Chondrocyte (in vitro differentiated cells): ENCODE data around the gene GALNT10. TPM values are rescaled to one million over a fixed set of nuclear protein-coding genes. Genes with fewer than 3 reads are reported as not detected.

Experiments
- DNase-seq: peaks from one replicate; pipeline ENCODE4 v3.0.0; 2021; ENCODE audit warnings: mixed read lengths, low spot score
- H3K27ac Mint-ChIP-seq: one replicate; pipeline ENCODE4 v1.8.0; 2021; ENCODE audit warnings: mild to moderate bottlenecking, moderate library complexity, mixed read lengths; ENCODE audit not compliant: unreplicated experiment
- H3K27me3 Mint-ChIP-seq: 2 replicates; pipeline ENCODE4 v1.8.0; 2021; ENCODE audit warnings: low read depth, mixed read lengths
- H3K36me3 Mint-ChIP-seq: 2 replicates; pipeline ENCODE4 v1.8.0; 2021; ENCODE audit warnings: low read depth, mixed read lengths
- H3K4me1 Mint-ChIP-seq: 2 replicates; pipeline ENCODE4 v1.8.0; 2021; ENCODE audit warnings: low read depth, mild to moderate bottlenecking, mixed read lengths
- H3K4me3 Mint-ChIP-seq: one replicate; pipeline ENCODE4 v1.8.0; 2021; ENCODE audit warnings: mild to moderate bottlenecking, moderate library complexity, mixed read lengths; ENCODE audit not compliant: unreplicated experiment
- H3K9me3 Mint-ChIP-seq: 2 replicates; pipeline ENCODE4 v1.8.0; 2021; ENCODE audit warnings: low read depth, mixed read lengths
- CTCF ChIP-seq: fragments of 200-600 bp; sonication (generic); IDR thresholded peaks from 2 replicates; pipeline ENCODE4 v1.5.0; 2021; ENCODE audit warnings: antibody characterized with exemption, mild to moderate bottlenecking, moderate library complexity
- total RNA-seq: library from RNA; stranded (reverse); gene quantifications from 3 replicates; pipeline ENCODE4 v1.2.1, GENCODE V29; 2021

Gene GALNT10
- total RNA-seq, 1 donor from 2014 or later, result 155 TPM

- no peak for TF ChIP-seq CTCF
- Mint-ChIP-seq H3K4me1 (peaks cover 41% of the 10 kb centered on the region), H3K36me3 (peaks cover 14% of the 10 kb centered on the region), H3K27ac (peak overlapping the region; percentile 61), H3K27me3 (no peaks in the 10 kb centered on the region), H3K9me3 (no peaks in the 10 kb centered on the region), H3K4me3 (no peak overlapping the region)
- DNase-seq, result no peak
Observed at GRCh38 chr5:154391788-154392187, 201.3 kb downstream of the GALNT10 start.

GRCh38 chr5:154393850-154394249 lies 203.3 kb downstream of the GALNT10 start:
- Mint-ChIP-seq H3K4me3 (no peak overlapping the region), H3K9me3 (no peaks in the 10 kb centered on the region), H3K27me3 (no peaks in the 10 kb centered on the region), H3K36me3 (peaks cover 15% of the 10 kb centered on the region), H3K4me1 (peaks cover 41% of the 10 kb centered on the region), H3K27ac (no peak overlapping the region)
- no peak for DNase-seq
- TF ChIP-seq CTCF, result no peak

GRCh38 chr5:154394307-154394706 lies 203.8 kb downstream of the GALNT10 start:
- Mint-ChIP-seq H3K4me1 (peaks cover 41% of the 10 kb centered on the region), H3K27me3 (no peaks in the 10 kb centered on the region), H3K4me3 (no peak overlapping the region), H3K9me3 (no peaks in the 10 kb centered on the region), H3K36me3 (peaks cover 17% of the 10 kb centered on the region), H3K27ac (no peak overlapping the region)
- no peak for DNase-seq
- TF ChIP-seq CTCF, result no peak

- Mint-ChIP-seq H3K4me1 (peaks cover 35% of the 10 kb centered on the region), H3K9me3 (no peaks in the 10 kb centered on the region), H3K27ac (no peak overlapping the region), H3K27me3 (no peaks in the 10 kb centered on the region), H3K4me3 (no peak overlapping the region), H3K36me3 (peaks cover 19% of the 10 kb centered on the region)
- no peak for DNase-seq
- no peak for TF ChIP-seq CTCF
Observed at GRCh38 chr5:154395407-154396106, 205.0 kb downstream of the GALNT10 start.

GRCh38 chr5:154396128-154396527 lies 205.6 kb downstream of the GALNT10 start:
- Mint-ChIP-seq H3K9me3 (no peaks in the 10 kb centered on the region), H3K4me1 (peaks cover 32% of the 10 kb centered on the region), H3K27me3 (no peaks in the 10 kb centered on the region), H3K4me3 (no peak overlapping the region), H3K27ac (no peak overlapping the region), H3K36me3 (peaks cover 19% of the 10 kb centered on the region)
- no peak for DNase-seq
- TF ChIP-seq CTCF, result no peak
